HG03558 (cell line): Measurements from ENCODE around the gene AMIGO3.
"Not testable (repeated sequence)": the region's sequence is repeated elsewhere in the genome, so short reads cannot be mapped to it uniquely, and the experiment has no call there.

Experiments used
- ATAC-seq: cut with Tn5 transposase; IDR thresholded peaks from one replicate; pipeline ENCODE4 v1.9.1; 2021; ENCODE audit warnings: moderate number of reproducible peaks; ENCODE audit not compliant: unreplicated experiment; ENCODE audit errors: extremely low read depth

Gene AMIGO3, protein sequence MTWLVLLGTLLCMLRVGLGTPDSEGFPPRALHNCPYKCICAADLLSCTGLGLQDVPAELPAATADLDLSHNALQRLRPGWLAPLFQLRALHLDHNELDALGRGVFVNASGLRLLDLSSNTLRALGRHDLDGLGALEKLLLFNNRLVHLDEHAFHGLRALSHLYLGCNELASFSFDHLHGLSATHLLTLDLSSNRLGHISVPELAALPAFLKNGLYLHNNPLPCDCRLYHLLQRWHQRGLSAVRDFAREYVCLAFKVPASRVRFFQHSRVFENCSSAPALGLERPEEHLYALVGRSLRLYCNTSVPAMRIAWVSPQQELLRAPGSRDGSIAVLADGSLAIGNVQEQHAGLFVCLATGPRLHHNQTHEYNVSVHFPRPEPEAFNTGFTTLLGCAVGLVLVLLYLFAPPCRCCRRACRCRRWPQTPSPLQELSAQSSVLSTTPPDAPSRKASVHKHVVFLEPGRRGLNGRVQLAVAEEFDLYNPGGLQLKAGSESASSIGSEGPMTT

GRCh38 chr3:49719214-49719884, at the start of gene AMIGO3:
TSS of gene AMIGO3 (minus strand) at chr3:49719684. CDS start at chr3:49719465, 219 bp downstream.
- no peak for ATAC-seq

DNA sequence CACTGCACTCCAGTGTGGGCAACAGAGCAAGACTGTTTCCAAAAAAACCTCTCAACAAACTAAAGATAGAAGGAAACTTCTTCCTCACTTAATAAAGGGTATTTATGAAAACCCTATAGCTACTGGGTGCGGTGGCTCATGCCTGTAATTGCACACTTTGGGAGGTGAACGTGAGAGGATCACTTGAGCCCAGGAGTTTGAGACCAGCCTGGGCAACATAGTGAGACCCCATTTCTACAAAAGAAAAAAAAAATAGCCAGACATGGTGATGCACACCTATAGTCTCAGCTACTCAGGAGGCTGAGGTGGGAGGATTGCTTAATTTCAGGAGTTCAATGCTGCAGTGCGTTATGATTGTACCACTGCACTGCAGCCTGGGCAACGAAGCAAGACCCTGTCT, 44.5 kb upstream of the AMIGO3 start:
- no peak for ATAC-seq

DNA sequence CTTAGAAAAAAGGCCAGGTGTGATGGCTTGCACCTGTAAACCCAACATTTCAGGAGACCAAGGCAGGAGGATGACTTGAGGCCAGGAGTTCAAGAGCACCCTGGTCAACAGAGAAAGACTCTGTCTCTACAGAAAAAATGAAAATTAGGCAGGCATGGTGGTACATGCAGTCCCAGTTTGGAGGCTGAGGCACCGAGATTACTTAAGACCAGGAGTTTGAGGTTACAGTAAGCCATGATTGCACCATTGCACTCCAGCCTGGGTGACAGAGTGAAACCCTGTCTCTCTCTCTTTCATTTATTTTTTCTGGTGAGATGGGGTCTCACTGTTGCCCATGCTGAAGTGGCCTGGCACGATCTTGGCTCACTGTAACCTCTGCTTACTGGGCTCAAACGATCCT, 42.2 kb upstream of the AMIGO3 start:
- no peak for ATAC-seq

- ATAC-seq: no peak
These were observed 39.7 kb upstream of the AMIGO3 start for GRCh38 chr3:49759226-49759625.

DNA sequence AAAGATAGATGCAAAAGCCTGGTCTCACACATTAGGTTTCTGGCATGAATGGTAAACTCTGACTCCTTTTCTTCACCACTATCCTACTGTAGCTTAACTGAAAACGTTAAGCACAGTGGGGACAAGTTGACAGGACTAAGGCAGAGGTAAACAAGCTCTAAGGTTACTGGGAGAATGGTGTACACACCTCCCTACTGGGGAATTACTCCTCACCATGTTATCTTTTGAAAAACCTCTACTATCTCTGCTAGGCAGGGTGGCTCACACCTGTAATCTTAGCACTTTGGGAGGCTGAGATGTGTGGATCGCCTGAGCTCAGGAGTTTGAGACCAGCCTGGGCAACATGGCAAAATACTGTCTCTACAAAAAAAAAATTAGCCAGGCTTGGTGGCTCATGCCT, 37.7 kb upstream of the AMIGO3 start:
- ATAC-seq: no peak

- no peak for ATAC-seq
These were observed 36.6 kb upstream of the AMIGO3 start for GRCh38 chr3:49756036-49756435.

GRCh38 chr3:49754536-49754935, 35.1 kb upstream of the AMIGO3 start:
- no peak for ATAC-seq

DNA sequence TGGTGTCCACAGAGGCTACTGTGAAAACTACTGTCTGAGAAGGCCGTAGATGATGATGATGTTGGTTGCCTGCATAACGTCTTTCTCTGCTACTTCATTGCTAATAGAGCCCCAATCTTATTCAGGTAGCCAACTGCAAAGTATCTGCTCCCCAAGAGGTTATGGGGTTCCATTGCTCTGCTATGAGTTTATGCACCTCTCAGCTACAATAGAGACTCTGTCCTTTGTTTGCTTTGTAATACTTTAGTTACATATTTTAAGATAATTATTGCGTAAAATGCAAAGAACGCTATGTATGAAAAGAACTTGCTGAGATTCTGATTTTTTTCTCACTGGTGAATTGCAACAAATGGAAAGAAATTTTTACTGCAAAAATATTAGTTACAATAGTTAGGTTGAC, 32.0 kb upstream of the AMIGO3 start:
- ATAC-seq: no peak

GRCh38 chr3:49750056-49750455, 30.6 kb upstream of the AMIGO3 start:
- ATAC-seq: no peak

GRCh38 chr3:49748874-49749273, 29.4 kb upstream of the AMIGO3 start:
- not testable (repeated sequence) for ATAC-seq

- no peak for ATAC-seq
These were observed 28.5 kb upstream of the AMIGO3 start for GRCh38 chr3:49747792-49748480.

DNA sequence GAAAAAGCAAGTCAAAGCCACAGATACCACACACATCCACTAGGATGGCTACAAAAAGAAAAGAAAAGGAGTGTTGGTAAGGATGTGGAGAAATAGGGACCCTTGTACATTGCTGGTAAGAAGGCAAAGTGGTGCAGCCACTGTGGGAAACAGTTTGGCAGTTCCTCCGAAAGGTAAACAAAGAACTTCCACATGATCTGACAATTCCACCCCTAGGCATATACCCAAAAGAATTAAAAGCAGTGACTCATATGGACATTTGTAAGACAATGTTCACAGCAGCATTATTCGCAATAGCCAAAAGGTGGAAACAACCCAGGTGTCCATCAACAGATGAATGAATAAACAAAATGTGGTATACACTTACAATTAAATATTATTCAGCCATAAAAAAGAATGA, 26.5 kb upstream of the AMIGO3 start:
- ATAC-seq: no peak

DNA sequence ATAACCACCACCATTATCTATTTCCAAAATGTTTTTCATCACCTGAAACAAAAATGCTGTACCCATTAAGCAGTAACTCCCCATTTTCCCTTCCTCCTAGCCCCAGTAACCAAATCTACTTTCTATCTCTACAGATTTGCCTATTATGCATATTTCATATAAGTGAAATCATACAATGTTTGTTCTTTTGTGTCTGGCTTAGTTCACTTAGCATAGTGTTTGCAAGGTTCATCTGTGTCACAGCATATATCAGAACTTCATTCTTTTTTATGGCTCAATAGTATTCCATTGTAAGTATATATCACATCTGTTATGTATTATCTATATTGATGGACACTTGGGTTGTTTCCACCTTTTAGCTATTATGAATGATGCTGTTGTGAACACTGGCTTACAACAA, 20.9 kb upstream of the AMIGO3 start:
- ATAC-seq: no peak

GRCh38 chr3:49738067-49738713, 18.7 kb upstream of the AMIGO3 start:
- no peak for ATAC-seq

- ATAC-seq: no peak
These were observed 15.3 kb upstream of the AMIGO3 start for GRCh38 chr3:49734752-49735151.

- no peak for ATAC-seq
These were observed 14.1 kb upstream of the AMIGO3 start for GRCh38 chr3:49733551-49733950.

DNA sequence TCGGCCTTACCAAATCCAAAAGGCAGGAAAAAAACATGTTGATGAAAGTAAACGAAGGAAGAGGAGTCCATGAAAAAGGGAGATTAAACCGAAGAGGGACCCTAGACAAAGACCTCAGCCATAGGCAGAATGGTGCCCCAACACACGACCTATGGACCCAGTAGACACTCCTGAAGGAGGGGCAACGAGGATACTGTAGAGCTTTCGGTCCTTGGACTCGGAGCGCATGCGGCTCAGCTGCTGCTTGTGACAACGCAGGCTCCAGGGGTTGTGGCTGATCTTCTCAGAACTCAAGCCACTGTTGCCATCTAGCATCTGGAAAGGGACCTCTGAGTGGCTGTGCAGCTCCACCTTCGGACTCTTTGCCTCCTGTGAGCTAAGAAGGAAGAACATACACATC, 13.1 kb upstream of the AMIGO3 start:
- no peak for ATAC-seq

GRCh38 chr3:49729966-49730609, 10.6 kb upstream of the AMIGO3 start:
- ATAC-seq: no peak

- no peak for ATAC-seq
These were observed 8.5 kb upstream of the AMIGO3 start for GRCh38 chr3:49727924-49728361.
